Activated T-helper 2 cell treated with anti-CD3 and anti-CD28 coated beads, Interferon-gamma antibody, Interleukin-2, Interleukin-4, amounts not matched to agents 10 μg/mL and 5 μg/mL and 100 μg/mL, durations not matched to agents 14 hours and 24 hours and 36 hours (primary cell): ENCODE data around the gene PTPN9. TPM values are rescaled to one million over a fixed set of nuclear protein-coding genes. Genes with fewer than 3 reads are reported as not detected.
A peak's percentile ranks its signal among the peaks of the same experiment; 100 is the strongest.
"Not testable (repeated sequence)": the region's sequence is repeated elsewhere in the genome, so short reads cannot be mapped to it uniquely, and the experiment has no call there.

Experiments used
- DNase-seq: peaks from one replicate; pipeline ENCODE4 v3.0.0; 2021; ENCODE audit warnings: low spot score
- H3K27ac Mint-ChIP-seq: one replicate; pipeline ENCODE4 v1.8.0; 2021; ENCODE audit warnings: mixed read lengths
- H3K27me3 Mint-ChIP-seq: one replicate; pipeline ENCODE4 v1.8.0; 2021; ENCODE audit warnings: low read depth, mixed read lengths
- H3K36me3 Mint-ChIP-seq: one replicate; pipeline ENCODE4 v1.8.0; 2021; ENCODE audit warnings: low read depth, mixed read lengths
- H3K4me1 Mint-ChIP-seq: one replicate; pipeline ENCODE4 v1.8.0; 2021; ENCODE audit warnings: low read depth, mixed read lengths
- H3K4me3 Mint-ChIP-seq: one replicate; pipeline ENCODE4 v1.8.0; 2021; ENCODE audit warnings: low read depth, mild to moderate bottlenecking, moderate library complexity, mixed read lengths
- H3K9me3 Mint-ChIP-seq: one replicate; pipeline ENCODE4 v1.8.0; 2021; ENCODE audit warnings: mixed read lengths
- intact Hi-C: fragments of 100-400 bp; cut with micrococcal nuclease; formaldehyde crosslinking; loops from one replicate; pipeline ENCODE4 v1.15.1; 2023
- total RNA-seq: library from RNA; stranded (reverse); gene quantifications from 2 replicates; pipeline ENCODE4 v1.2.3, GENCODE V29; 2022

The PTPN9 gene
- total RNA-seq, 1 donor from 2014 or later, result 32.3 TPM

- H3K27ac Mint-ChIP-seq, result no peak overlapping the region
- H3K9me3 Mint-ChIP-seq, result no peaks in the 10 kb centered on the region
- no peaks in the 10 kb centered on the region for H3K27me3 Mint-ChIP-seq
- no peak for DNase-seq
- H3K4me1 Mint-ChIP-seq, result peaks cover 5% of the 10 kb centered on the region
- peaks cover 12% of the 10 kb centered on the region for H3K36me3 Mint-ChIP-seq
- intact Hi-C loops, result no loop called here
- H3K4me3 Mint-ChIP-seq, result no peak overlapping the region
Measured at GRCh38 chr15:75542386-75542797, 36.7 kb downstream of the PTPN9 start.

GRCh38 chr15:75538376-75538775 lies 40.7 kb downstream of the PTPN9 start:
- no peak for DNase-seq
- Mint-ChIP-seq H3K9me3 (no peaks in the 10 kb centered on the region), H3K27me3 (no peaks in the 10 kb centered on the region), H3K4me1 (peaks cover 7% of the 10 kb centered on the region), H3K27ac (no peak overlapping the region), H3K36me3 (peaks cover 16% of the 10 kb centered on the region), H3K4me3 (no peak overlapping the region)
- intact Hi-C loops, result no loop called here

GRCh38 chr15:75533945-75534344 lies 45.2 kb downstream of the PTPN9 start:
- H3K36me3 Mint-ChIP-seq, result peaks cover 14% of the 10 kb centered on the region
- H3K9me3 Mint-ChIP-seq, result no peaks in the 10 kb centered on the region
- no peak overlapping the region for H3K4me3 Mint-ChIP-seq
- no peak overlapping the region for H3K27ac Mint-ChIP-seq
- H3K4me1 Mint-ChIP-seq, result peaks cover 9% of the 10 kb centered on the region
- intact Hi-C loops, result no loop called here
- DNase-seq, result no peak
- no peaks in the 10 kb centered on the region for H3K27me3 Mint-ChIP-seq

- Mint-ChIP-seq H3K4me1 (peaks cover 8% of the 10 kb centered on the region), H3K36me3 (peaks cover 10% of the 10 kb centered on the region), H3K4me3 (no peak overlapping the region), H3K27me3 (no peaks in the 10 kb centered on the region), H3K9me3 (no peaks in the 10 kb centered on the region), H3K27ac (peak overlapping the region; percentile 3)
- DNase-seq, result no peak
- intact Hi-C loops, result no loop called here
Measured at GRCh38 chr15:75532413-75533250, 46.5 kb downstream of the PTPN9 start.

GRCh38 chr15:75531041-75531450 lies 48.1 kb downstream of the PTPN9 start:
- intact Hi-C loops, result no loop called here
- DNase-seq, result no peak
- Mint-ChIP-seq H3K27me3 (no peaks in the 10 kb centered on the region), H3K4me3 (no peak overlapping the region), H3K36me3 (peaks cover 20% of the 10 kb centered on the region), H3K27ac (no peak overlapping the region), H3K4me1 (peaks cover 8% of the 10 kb centered on the region), H3K9me3 (no peaks in the 10 kb centered on the region)

GRCh38 chr15:75530169-75530568 lies 48.9 kb downstream of the PTPN9 start:
- no peak for DNase-seq
- intact Hi-C loops, result no loop called here
- Mint-ChIP-seq H3K36me3 (peaks cover 21% of the 10 kb centered on the region), H3K27me3 (no peaks in the 10 kb centered on the region), H3K4me1 (peaks cover 8% of the 10 kb centered on the region), H3K27ac (no peak overlapping the region), H3K9me3 (no peaks in the 10 kb centered on the region), H3K4me3 (no peak overlapping the region)

GRCh38 chr15:75525756-75526155 lies 53.4 kb downstream of the PTPN9 start:
- DNase-seq, H3K4me3 Mint-ChIP-seq, H3K27me3 Mint-ChIP-seq, H3K9me3 Mint-ChIP-seq, H3K4me1 Mint-ChIP-seq, intact Hi-C loops, H3K27ac Mint-ChIP-seq: not testable (repeated sequence)
- H3K36me3 Mint-ChIP-seq, result peaks cover 43% of the 10 kb centered on the region

- Mint-ChIP-seq H3K27ac (no peak overlapping the region), H3K36me3 (peaks cover 59% of the 10 kb centered on the region), H3K4me1 (no peaks in the 10 kb centered on the region), H3K9me3 (no peaks in the 10 kb centered on the region), H3K27me3 (no peaks in the 10 kb centered on the region), H3K4me3 (no peak overlapping the region)
- intact Hi-C loops, result no loop called here
- no peak for DNase-seq
Measured at GRCh38 chr15:75523011-75523410, 56.1 kb downstream of the PTPN9 start.

GRCh38 chr15:75517233-75517632 lies 61.9 kb downstream of the PTPN9 start:
- Mint-ChIP-seq H3K4me1 (no peaks in the 10 kb centered on the region), H3K4me3 (no peak overlapping the region), H3K27me3 (no peaks in the 10 kb centered on the region), H3K36me3 (peaks cover 53% of the 10 kb centered on the region), H3K27ac (no peak overlapping the region), H3K9me3 (no peaks in the 10 kb centered on the region)
- intact Hi-C loops, result no loop called here
- no peak for DNase-seq

- no peaks in the 10 kb centered on the region for H3K9me3 Mint-ChIP-seq
- H3K36me3 Mint-ChIP-seq, result peaks cover 33% of the 10 kb centered on the region
- intact Hi-C loops, result loop anchor here (1.0 kb wide), 1 partner anchor 132 kb away; no protein-coding TSS in a partner anchor
- H3K4me1 Mint-ChIP-seq, result no peaks in the 10 kb centered on the region
- H3K27ac Mint-ChIP-seq, result no peak overlapping the region
- H3K27me3 Mint-ChIP-seq, result no peaks in the 10 kb centered on the region
- H3K4me3 Mint-ChIP-seq, result no peak overlapping the region
- no peak for DNase-seq
Measured at GRCh38 chr15:75508840-75509532, 70.1 kb downstream of the PTPN9 start.

GRCh38 chr15:75502360-75502759 lies 76.8 kb downstream of the PTPN9 start:
- Mint-ChIP-seq H3K27ac (no peak overlapping the region), H3K4me1 (no peaks in the 10 kb centered on the region), H3K9me3 (no peaks in the 10 kb centered on the region), H3K36me3 (peaks cover 41% of the 10 kb centered on the region), H3K27me3 (no peaks in the 10 kb centered on the region), H3K4me3 (no peak overlapping the region)
- no peak for DNase-seq
- intact Hi-C loops, result no loop called here

GRCh38 chr15:75493732-75494131 lies 85.4 kb downstream of the PTPN9 start:
- intact Hi-C loops, result no loop called here
- H3K4me3 Mint-ChIP-seq, result no peak overlapping the region
- H3K9me3 Mint-ChIP-seq, result no peaks in the 10 kb centered on the region
- H3K27me3 Mint-ChIP-seq, result no peaks in the 10 kb centered on the region
- no peak overlapping the region for H3K27ac Mint-ChIP-seq
- H3K36me3 Mint-ChIP-seq, result peaks cover 26% of the 10 kb centered on the region
- no peaks in the 10 kb centered on the region for H3K4me1 Mint-ChIP-seq
- DNase-seq, result no peak

- H3K27me3 Mint-ChIP-seq, result no peaks in the 10 kb centered on the region
- H3K27ac Mint-ChIP-seq, result no peak overlapping the region
- intact Hi-C loops, result no loop called here
Measured at GRCh38 chr15:75483961-75484360, 95.2 kb downstream of the PTPN9 start.

More at GRCh38 chr15:75483961-75484360, 95.2 kb downstream of the PTPN9 start:
- H3K4me1 Mint-ChIP-seq, result peaks cover 4% of the 10 kb centered on the region
- H3K4me3 Mint-ChIP-seq, result no peak overlapping the region
- DNase-seq, result no peak
- H3K36me3 Mint-ChIP-seq, result peaks cover 37% of the 10 kb centered on the region
- no peaks in the 10 kb centered on the region for H3K9me3 Mint-ChIP-seq
